Measurements from ENCODE around the gene RNF180. TPM values are rescaled to one million over a fixed set of nuclear protein-coding genes. Genes with fewer than 3 reads are reported as not detected.

The RNF180 gene
- total RNA-seq, 4 donors from 2014 or later: 18.8 to 45.4 (median 30.9) TPM

DNA sequence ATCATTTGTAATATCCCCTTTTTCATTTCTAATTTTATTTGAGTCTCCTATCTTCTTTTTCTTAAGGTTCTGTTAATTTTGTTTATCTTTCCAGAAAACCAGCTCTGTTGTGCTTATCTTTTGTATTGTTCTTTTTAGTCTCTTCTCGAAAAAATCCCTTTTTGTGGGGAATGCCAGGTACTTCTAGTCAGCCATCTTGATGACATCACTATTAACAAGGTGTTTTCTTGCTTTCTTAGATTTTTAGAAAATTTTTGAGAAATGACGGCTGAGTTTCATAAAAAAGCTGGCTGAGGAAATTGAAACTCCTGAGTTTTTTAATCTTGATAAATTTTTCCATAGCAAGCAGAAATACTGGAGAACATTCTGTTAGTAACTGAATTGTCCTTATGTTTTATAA lies 10.7 kb downstream of the RNF180 start:
- intact Hi-C loops (cut with DNase I; ENCODE audit: low total_unique reads): no loop called here
- no peak for DNase-seq
- Histone ChIP-seq H3K4me3 (no peak overlapping the region), H3K9me3 (no peaks in the 10 kb centered on the region), H3K36me3 (peaks cover 0 to 3% of the 10 kb centered on the region in 2 donors), H3K27me3 (no peaks in the 10 kb centered on the region), H3K4me1 (no peaks in the 10 kb centered on the region), H3K27ac (no peak overlapping the region)
- no peak for TF ChIP-seq POLR2A (IDR thresholded peaks at IDR 0.05)
- no peak for TF ChIP-seq CTCF (IDR thresholded peaks at IDR 0.05)

GRCh38 chr5:64180661-64181343 lies 15.2 kb downstream of the RNF180 start:
- Histone ChIP-seq H3K36me3 (peaks cover 0 to 3% of the 10 kb centered on the region in 2 donors), H3K4me3 (no peak overlapping the region), H3K4me1 (no peaks in the 10 kb centered on the region), H3K9me3 (no peaks in the 10 kb centered on the region), H3K27ac (no peak overlapping the region), H3K27me3 (no peaks in the 10 kb centered on the region)
- no peak for DNase-seq
- intact Hi-C loops (cut with DNase I; ENCODE audit: low total_unique reads): no loop called here
- TF ChIP-seq POLR2A (IDR thresholded peaks at IDR 0.05) (no peak), CTCF (IDR thresholded peaks at IDR 0.05) (no peak)

DNA sequence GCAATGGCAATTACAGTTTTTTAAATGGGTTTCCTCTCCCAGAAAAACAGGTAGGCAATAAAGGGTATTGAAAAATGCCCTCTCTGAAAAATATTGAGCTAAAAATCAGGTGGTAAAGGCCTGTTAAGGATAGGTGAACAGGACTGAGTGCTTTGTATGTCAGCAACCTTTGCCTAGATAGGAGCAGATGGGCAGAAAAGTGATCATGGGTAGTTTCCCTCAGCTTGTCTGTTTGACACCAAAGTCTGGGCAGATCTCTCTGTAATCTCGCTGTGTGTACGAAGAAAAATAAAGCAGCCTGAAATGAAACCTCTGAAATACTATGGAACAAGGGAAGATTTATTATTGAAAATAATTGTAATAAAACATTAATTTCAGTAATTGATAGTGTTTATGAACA lies 15.8 kb downstream of the RNF180 start:
- intact Hi-C loops (cut with DNase I; ENCODE audit: low total_unique reads): no loop called here
- no peak for TF ChIP-seq CTCF (IDR thresholded peaks at IDR 0.05)
- no peak for TF ChIP-seq POLR2A (IDR thresholded peaks at IDR 0.05)
- H3K27me3 ChIP-seq: no peaks in the 10 kb centered on the region
- H3K36me3 ChIP-seq: no peaks in the 10 kb centered on the region
- H3K4me3 ChIP-seq: no peak overlapping the region
- H3K27ac ChIP-seq: no peak overlapping the region
- H3K9me3 ChIP-seq: no peaks in the 10 kb centered on the region
- DNase-seq: no peak
- H3K4me1 ChIP-seq: no peaks in the 10 kb centered on the region

DNA sequence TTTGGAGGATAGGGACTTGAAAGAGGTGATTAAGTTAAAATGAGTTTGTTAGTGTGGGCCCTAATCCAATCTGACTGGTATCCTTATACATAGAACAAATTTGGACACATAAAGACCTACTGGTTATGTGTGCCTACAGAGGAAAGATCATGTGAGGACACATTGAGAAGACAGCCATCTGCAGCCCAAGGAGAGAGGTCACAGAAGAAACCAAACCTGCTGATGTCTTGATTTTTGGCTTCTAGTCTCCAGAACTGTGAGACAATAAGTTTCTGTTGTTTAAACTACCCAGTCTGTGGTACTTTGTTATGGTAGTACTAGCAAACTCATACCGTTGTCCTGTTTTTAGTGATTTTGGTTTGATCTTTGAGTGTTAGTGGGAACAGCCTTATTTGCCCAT lies 18.3 kb downstream of the RNF180 start:
- no peak overlapping the region for H3K27ac ChIP-seq
- intact Hi-C loops (cut with DNase I; ENCODE audit: low total_unique reads): no loop called here
- H3K36me3 ChIP-seq: no peaks in the 10 kb centered on the region
- no peak for TF ChIP-seq CTCF (IDR thresholded peaks at IDR 0.05)
- TF ChIP-seq POLR2A (IDR thresholded peaks at IDR 0.05): no peak
- DNase-seq: no peak
- no peaks in the 10 kb centered on the region for H3K4me1 ChIP-seq
- no peak overlapping the region for H3K4me3 ChIP-seq
- H3K9me3 ChIP-seq: no peaks in the 10 kb centered on the region
- H3K27me3 ChIP-seq: no peaks in the 10 kb centered on the region

- no peak for DNase-seq
- no peaks in the 10 kb centered on the region for H3K9me3 ChIP-seq
- H3K27me3 ChIP-seq: no peaks in the 10 kb centered on the region
- TF ChIP-seq POLR2A (IDR thresholded peaks at IDR 0.05) (no peak), CTCF (IDR thresholded peaks at IDR 0.05) (no peak)
- intact Hi-C loops (cut with DNase I; ENCODE audit: low total_unique reads): no loop called here
- no peaks in the 10 kb centered on the region for H3K4me1 ChIP-seq
- no peak overlapping the region for H3K27ac ChIP-seq
- H3K36me3 ChIP-seq: no peaks in the 10 kb centered on the region
- no peak overlapping the region for H3K4me3 ChIP-seq
Observed at GRCh38 chr5:64184832-64185231, 19.2 kb downstream of the RNF180 start.
